GM21367 (cell line): Measurements from ENCODE around the gene PRSS56.
"Not testable (repeated sequence)": the region's sequence is repeated elsewhere in the genome, so short reads cannot be mapped to it uniquely, and the experiment has no call there.

Source experiments
- ATAC-seq: cut with Tn5 transposase; IDR thresholded peaks from one replicate; pipeline ENCODE4 v1.9.1; 2021; ENCODE audit not compliant: unreplicated experiment

The PRSS56 gene

GRCh38 chr2:232568161-232568560 is 48.0 kb downstream of the PRSS56 start:
- no peak for ATAC-seq

- ATAC-seq, result no peak
Observed at GRCh38 chr2:232569541-232569940, 49.4 kb downstream of the PRSS56 start.

GRCh38 chr2:232570481-232570880 is 50.3 kb downstream of the PRSS56 start:
- ATAC-seq, result not testable (repeated sequence)

DNA sequence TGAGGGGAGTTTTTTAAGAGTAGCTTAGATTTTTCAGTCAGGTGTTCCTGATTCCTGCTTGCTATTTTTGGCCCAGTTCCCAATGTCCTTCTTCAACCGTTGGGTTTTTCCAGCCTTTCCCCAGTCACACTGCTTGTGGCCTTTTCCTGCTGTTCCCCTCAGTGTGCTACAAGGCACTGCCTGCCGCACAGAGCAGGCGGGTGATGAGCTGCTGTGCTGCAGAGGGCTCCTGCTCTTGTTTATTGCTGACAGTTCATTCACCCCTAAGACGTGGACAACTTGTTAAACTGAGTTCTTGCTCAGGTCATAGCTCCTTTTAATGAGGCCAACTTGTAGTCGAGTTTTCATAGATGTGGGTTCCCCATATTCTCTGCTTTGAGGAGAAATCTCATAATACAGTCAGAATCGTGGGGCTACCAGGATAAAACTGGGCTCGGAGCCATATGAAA is 50.9 kb downstream of the PRSS56 start:
- no peak for ATAC-seq

- ATAC-seq, result no peak
Observed at GRCh38 chr2:232573042-232573441, 52.9 kb downstream of the PRSS56 start.

GRCh38 chr2:232573771-232574435 is 53.7 kb downstream of the PRSS56 start:
- no peak for ATAC-seq

GRCh38 chr2:232574674-232575403 is 54.7 kb downstream of the PRSS56 start:
- ATAC-seq, result no peak
